OCI-LY3 (cell line): Measurements from ENCODE around the gene MAP3K5.
A peak's percentile ranks its signal among the peaks of the same experiment; 100 is the strongest.

Source experiments
- H2AFZ ChIP-seq: fragments of 200-600, 300-600 bp; shearing (Covaris generic); 2 replicates; pipeline ENCODE4 v1.6.0; 2014; ENCODE audit warnings: antibody characterized with exemption, low read depth, low read length
- H3K27ac ChIP-seq: fragments of 200-600, 300-600 bp; sonication (generic); 2 replicates; pipeline ENCODE4 v1.5.1; 2014; ENCODE audit warnings: mild to moderate bottlenecking, low read length, moderate library complexity, mixed read lengths
- H3K27me3 ChIP-seq: fragments of 200-600, 300-600 bp; sonication (generic); 2 replicates; pipeline ENCODE4 v1.6.1; 2014; ENCODE audit warnings: low read depth, low read length, mixed read lengths
- H3K36me3 ChIP-seq: fragments of 200-600, 300-600 bp; sonication (generic); replicated peaks from 2 replicates; pipeline ENCODE3; 2014; ENCODE audit warnings: low read depth, low read length, mixed read lengths
- H3K4me1 ChIP-seq: fragments of 300-600, 200-600 bp; sonication (generic); 2 replicates; pipeline ENCODE4 v1.6.1; 2014; ENCODE audit warnings: low read length, mixed read lengths
- H3K4me2 ChIP-seq: fragments of 200-600, 300-600 bp; sonication (generic); 2 replicates; pipeline ENCODE4 v1.6.1; 2014; ENCODE audit warnings: low read length, mixed read lengths
- H3K4me3 ChIP-seq: fragments of 300-600, 200-600 bp; sonication (generic); 2 replicates; pipeline ENCODE4 v1.5.1; 2014; ENCODE audit warnings: antibody characterized with exemption, mild to moderate bottlenecking, low read length, moderate library complexity
- H3K79me2 ChIP-seq: fragments of 300-600, 200-600 bp; shearing (Covaris generic); 2 replicates; pipeline ENCODE4 v1.6.1; 2014; ENCODE audit warnings: mild to moderate bottlenecking, low read length, mixed read lengths
- H3K9ac ChIP-seq: fragments of 300-600, 200-600 bp; shearing (Covaris generic); 2 replicates; pipeline ENCODE4 v1.6.0; 2014; ENCODE audit warnings: mild to moderate bottlenecking, low read length, moderate library complexity
- H3K9me3 ChIP-seq: fragments of 200-600, 300-600 bp; shearing (Covaris generic); 2 replicates; pipeline ENCODE4 v1.6.1; 2014; ENCODE audit warnings: low read length, mixed read lengths; ENCODE audit not compliant: insufficient read depth
- H4K20me1 ChIP-seq: fragments of 200-600, 300-600 bp; sonication (generic); 2 replicates; pipeline ENCODE4 v1.6.1; 2016; ENCODE audit warnings: low read length, mixed read lengths; ENCODE audit not compliant: insufficient read depth
- EZH2phosphoT487 ChIP-seq: fragments of 200-600 bp; shearing (Covaris generic); IDR thresholded peaks from 2 replicates; pipeline ENCODE4 v1.6.1; 2018; ENCODE audit warnings: antibody characterized with exemption, mixed run types, low read depth
- TF ChIP-seq, protein P1 (sequence below): fragments of 200-600, 300-600 bp; sonication (generic); IDR thresholded peaks from 2 replicates; pipeline ENCODE4 v1.5.1; 2014; ENCODE audit warnings: antibody characterized with exemption, low read length, low read depth

MAP3K5 gene

GRCh38 chr6:136772685-136773472 lies 19.4 kb downstream of the MAP3K5 start:
- Histone ChIP-seq H4K20me1 (no peaks in the 10 kb centered on the region), H3K4me1 (peaks cover 15% of the 10 kb centered on the region), H3K79me2 (no peaks in the 10 kb centered on the region), H3K27me3 (no peaks in the 10 kb centered on the region), H3K9me3 (no peaks in the 10 kb centered on the region), H2AFZ (no peak overlapping the region), H3K4me3 (0 out of 2 replicates have a peak overlapping the region, but pooled peaks have one; percentile 24), H3K9ac (no peak overlapping the region), H3K27ac (no peak overlapping the region), H3K36me3 (no peaks in the 10 kb centered on the region), H3K4me2 (peak overlapping the region; percentile 64)
- TF ChIP-seq, protein P1, sequence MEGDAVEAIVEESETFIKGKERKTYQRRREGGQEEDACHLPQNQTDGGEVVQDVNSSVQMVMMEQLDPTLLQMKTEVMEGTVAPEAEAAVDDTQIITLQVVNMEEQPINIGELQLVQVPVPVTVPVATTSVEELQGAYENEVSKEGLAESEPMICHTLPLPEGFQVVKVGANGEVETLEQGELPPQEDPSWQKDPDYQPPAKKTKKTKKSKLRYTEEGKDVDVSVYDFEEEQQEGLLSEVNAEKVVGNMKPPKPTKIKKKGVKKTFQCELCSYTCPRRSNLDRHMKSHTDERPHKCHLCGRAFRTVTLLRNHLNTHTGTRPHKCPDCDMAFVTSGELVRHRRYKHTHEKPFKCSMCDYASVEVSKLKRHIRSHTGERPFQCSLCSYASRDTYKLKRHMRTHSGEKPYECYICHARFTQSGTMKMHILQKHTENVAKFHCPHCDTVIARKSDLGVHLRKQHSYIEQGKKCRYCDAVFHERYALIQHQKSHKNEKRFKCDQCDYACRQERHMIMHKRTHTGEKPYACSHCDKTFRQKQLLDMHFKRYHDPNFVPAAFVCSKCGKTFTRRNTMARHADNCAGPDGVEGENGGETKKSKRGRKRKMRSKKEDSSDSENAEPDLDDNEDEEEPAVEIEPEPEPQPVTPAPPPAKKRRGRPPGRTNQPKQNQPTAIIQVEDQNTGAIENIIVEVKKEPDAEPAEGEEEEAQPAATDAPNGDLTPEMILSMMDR, result no peak
- TF ChIP-seq EZH2phosphoT487, result no peak

- H3K79me2 ChIP-seq, result no peaks in the 10 kb centered on the region
- H4K20me1 ChIP-seq, result no peaks in the 10 kb centered on the region
- no peaks in the 10 kb centered on the region for H3K36me3 ChIP-seq
- H3K4me2 ChIP-seq, result no peak overlapping the region
- no peak overlapping the region for H3K4me3 ChIP-seq
- H3K9ac ChIP-seq, result no peak overlapping the region
- H2AFZ ChIP-seq, result no peak overlapping the region
- H3K9me3 ChIP-seq, result no peaks in the 10 kb centered on the region
- TF ChIP-seq, protein P1, result no peak
- peaks cover 22% of the 10 kb centered on the region for H3K4me1 ChIP-seq
- no peaks in the 10 kb centered on the region for H3K27me3 ChIP-seq
- no peak overlapping the region for H3K27ac ChIP-seq
These were observed 21.0 kb downstream of the MAP3K5 start for GRCh38 chr6:136771306-136771705.

DNA sequence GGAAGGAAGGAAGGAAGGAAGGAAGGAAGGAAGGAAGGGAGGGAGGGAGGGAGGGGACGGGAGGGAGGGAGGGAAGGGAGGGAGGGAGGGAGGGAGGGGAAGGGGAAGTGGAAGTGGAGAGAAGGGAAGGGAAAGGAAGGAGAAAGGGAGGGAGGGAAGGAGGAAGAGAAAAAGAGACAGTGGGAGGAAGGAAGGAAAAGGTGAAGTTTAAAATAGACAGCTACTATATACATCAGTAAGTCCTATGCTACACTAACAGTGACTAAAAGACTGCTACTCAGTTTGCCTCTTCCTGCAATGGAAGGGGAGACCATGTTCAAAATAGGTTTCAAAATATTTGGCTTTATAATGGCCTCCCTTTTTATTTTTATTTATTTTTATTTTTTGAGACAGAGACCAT lies 22.5 kb downstream of the MAP3K5 start:
- no peaks in the 10 kb centered on the region for H3K9me3 ChIP-seq
- H2AFZ ChIP-seq, result no peak overlapping the region
- no peak for TF ChIP-seq EZH2phosphoT487
- TF ChIP-seq, protein P1, result no peak
- no peaks in the 10 kb centered on the region for H4K20me1 ChIP-seq
- no peaks in the 10 kb centered on the region for H3K27me3 ChIP-seq
- no peak overlapping the region for H3K4me3 ChIP-seq
- H3K27ac ChIP-seq, result no peak overlapping the region
- no peak overlapping the region for H3K4me2 ChIP-seq
- H3K4me1 ChIP-seq, result peaks cover 27% of the 10 kb centered on the region
- no peak overlapping the region for H3K9ac ChIP-seq
- H3K79me2 ChIP-seq, result no peaks in the 10 kb centered on the region
- no peaks in the 10 kb centered on the region for H3K36me3 ChIP-seq

DNA sequence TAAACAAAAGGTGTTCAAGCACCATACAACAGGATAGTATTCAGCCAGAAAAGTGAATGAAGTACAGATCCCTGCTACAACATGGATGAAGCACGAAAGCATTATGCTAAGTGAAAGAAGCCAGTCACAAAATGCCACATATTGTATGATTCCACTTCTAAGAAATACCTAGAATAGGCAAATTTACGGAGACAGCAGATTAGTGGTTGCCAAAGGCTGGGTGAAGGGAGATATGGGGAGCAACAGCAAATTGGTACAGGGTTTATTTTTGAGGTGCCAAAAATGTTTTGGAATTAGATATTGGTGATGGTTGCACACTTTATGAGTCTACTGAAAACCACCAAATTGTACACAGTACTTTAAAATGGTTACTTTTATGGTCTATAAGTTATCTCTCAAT lies 23.2 kb downstream of the MAP3K5 start:
- no peak overlapping the region for H3K4me2 ChIP-seq
- H3K27me3 ChIP-seq, result no peaks in the 10 kb centered on the region
- peaks cover 33% of the 10 kb centered on the region for H3K4me1 ChIP-seq
- no peak overlapping the region for H3K9ac ChIP-seq
- no peak overlapping the region for H3K27ac ChIP-seq
- H2AFZ ChIP-seq, result no peak overlapping the region
- H3K79me2 ChIP-seq, result no peaks in the 10 kb centered on the region
- peaks cover 3% of the 10 kb centered on the region; the same call in 1 of the 2 replicates for H4K20me1 ChIP-seq
- TF ChIP-seq EZH2phosphoT487, result no peak
- TF ChIP-seq, protein P1, result no peak
- H3K9me3 ChIP-seq, result no peaks in the 10 kb centered on the region
- no peak overlapping the region for H3K4me3 ChIP-seq
- H3K36me3 ChIP-seq, result no peaks in the 10 kb centered on the region
